Skeletal muscle satellite cell (primary cell): ENCODE measurements around the gene CMTM8.

Experiments
- H3K27me3 ChIP-seq: 2 replicates; pipeline ENCODE4 v1.7.0; 2013; ENCODE audit warnings: low read length; ENCODE audit not compliant: control insufficient read depth, insufficient read depth
- H3K36me3 ChIP-seq: 2 replicates; pipeline ENCODE4 v1.7.0; 2013; ENCODE audit warnings: mild to moderate bottlenecking, control low read depth, low read length; ENCODE audit not compliant: insufficient read depth
- H3K4me1 ChIP-seq: 2 replicates; pipeline ENCODE4 v1.7.0; 2013; ENCODE audit warnings: low read length; ENCODE audit not compliant: control insufficient read depth, insufficient read depth
- H3K4me2 ChIP-seq: 2 replicates; pipeline ENCODE4 v1.7.0; 2013; ENCODE audit warnings: mild to moderate bottlenecking, low read length
- H3K4me3 ChIP-seq: 2 replicates; pipeline ENCODE4 v1.7.0; 2013; ENCODE audit warnings: low read length
- H3K9ac ChIP-seq: 2 replicates; pipeline ENCODE4 v1.7.0; 2013; ENCODE audit warnings: mild to moderate bottlenecking, low read depth, low read length, moderate library complexity
- H3K9me3 ChIP-seq: replicated peaks from 2 replicates; pipeline ENCODE4 v1.7.0; 2013; ENCODE audit warnings: mild to moderate bottlenecking, control low read depth, low read length

The CMTM8 gene

GRCh38 chr3:32281570-32282106 lies 43.2 kb downstream of the CMTM8 start:
- H3K9me3 ChIP-seq = no peaks in the 10 kb centered on the region
- no peaks in the 10 kb centered on the region for H3K36me3 ChIP-seq
- H3K9ac ChIP-seq = no peak overlapping the region
- no peaks in the 10 kb centered on the region for H3K27me3 ChIP-seq
- no peak overlapping the region for H3K4me2 ChIP-seq
- no peaks in the 10 kb centered on the region for H3K4me1 ChIP-seq
- H3K4me3 ChIP-seq = no peak overlapping the region

GRCh38 chr3:32282578-32283154 lies 44.2 kb downstream of the CMTM8 start:
- Histone ChIP-seq H3K27me3 (no peaks in the 10 kb centered on the region), H3K9ac (no peak overlapping the region), H3K4me1 (no peaks in the 10 kb centered on the region), H3K36me3 (no peaks in the 10 kb centered on the region), H3K4me3 (no peak overlapping the region), H3K4me2 (no peak overlapping the region), H3K9me3 (no peaks in the 10 kb centered on the region)

- H3K4me3 ChIP-seq = no peak overlapping the region
- H3K9ac ChIP-seq = no peak overlapping the region
- H3K9me3 ChIP-seq = no peaks in the 10 kb centered on the region
- no peaks in the 10 kb centered on the region for H3K4me1 ChIP-seq
- no peaks in the 10 kb centered on the region for H3K36me3 ChIP-seq
- no peaks in the 10 kb centered on the region for H3K27me3 ChIP-seq
- H3K4me2 ChIP-seq = no peak overlapping the region
These were observed 44.8 kb downstream of the CMTM8 start for GRCh38 chr3:32283304-32283703.

- H3K4me2 ChIP-seq = no peak overlapping the region
- no peaks in the 10 kb centered on the region for H3K4me1 ChIP-seq
- no peak overlapping the region for H3K4me3 ChIP-seq
- H3K9me3 ChIP-seq = no peaks in the 10 kb centered on the region
- H3K36me3 ChIP-seq = no peaks in the 10 kb centered on the region
- no peak overlapping the region for H3K9ac ChIP-seq
- H3K27me3 ChIP-seq = no peaks in the 10 kb centered on the region
These were observed 46.1 kb downstream of the CMTM8 start for GRCh38 chr3:32284443-32285212.

GRCh38 chr3:32285891-32286290 lies 47.4 kb downstream of the CMTM8 start:
- H3K9ac ChIP-seq = no peak overlapping the region
- H3K4me3 ChIP-seq = no peak overlapping the region
- H3K27me3 ChIP-seq = no peaks in the 10 kb centered on the region
- no peak overlapping the region for H3K4me2 ChIP-seq
- no peaks in the 10 kb centered on the region for H3K36me3 ChIP-seq
- no peaks in the 10 kb centered on the region for H3K9me3 ChIP-seq
- no peaks in the 10 kb centered on the region for H3K4me1 ChIP-seq

- Histone ChIP-seq H3K4me3 (no peak overlapping the region), H3K36me3 (no peaks in the 10 kb centered on the region), H3K9me3 (no peaks in the 10 kb centered on the region), H3K4me2 (no peak overlapping the region), H3K4me1 (no peaks in the 10 kb centered on the region), H3K27me3 (no peaks in the 10 kb centered on the region), H3K9ac (no peak overlapping the region)
These were observed 50.3 kb downstream of the CMTM8 start for GRCh38 chr3:32288819-32289218.

- Histone ChIP-seq H3K4me2 (no peak overlapping the region), H3K36me3 (no peaks in the 10 kb centered on the region), H3K9ac (no peak overlapping the region), H3K4me3 (no peak overlapping the region), H3K4me1 (no peaks in the 10 kb centered on the region), H3K9me3 (no peaks in the 10 kb centered on the region), H3K27me3 (peaks cover 4% of the 10 kb centered on the region)
These were observed 52.1 kb downstream of the CMTM8 start for GRCh38 chr3:32290619-32291018.

- no peak overlapping the region for H3K4me3 ChIP-seq
- H3K4me1 ChIP-seq = no peaks in the 10 kb centered on the region
- H3K4me2 ChIP-seq = no peak overlapping the region
- no peaks in the 10 kb centered on the region for H3K36me3 ChIP-seq
- H3K9me3 ChIP-seq = no peaks in the 10 kb centered on the region
- H3K27me3 ChIP-seq = peaks cover 4% of the 10 kb centered on the region
- H3K9ac ChIP-seq = no peak overlapping the region
These were observed 53.8 kb downstream of the CMTM8 start for GRCh38 chr3:32292085-32292796.

- Histone ChIP-seq H3K9ac (no peak overlapping the region), H3K4me1 (no peaks in the 10 kb centered on the region), H3K27me3 (peaks cover 4% of the 10 kb centered on the region), H3K9me3 (no peaks in the 10 kb centered on the region), H3K36me3 (no peaks in the 10 kb centered on the region), H3K4me2 (no peak overlapping the region), H3K4me3 (no peak overlapping the region)
These were observed 55.4 kb downstream of the CMTM8 start for GRCh38 chr3:32293903-32294302.

- H3K9me3 ChIP-seq = no peaks in the 10 kb centered on the region
- no peak overlapping the region for H3K4me3 ChIP-seq
- H3K36me3 ChIP-seq = no peaks in the 10 kb centered on the region
- H3K4me2 ChIP-seq = no peak overlapping the region
- H3K4me1 ChIP-seq = no peaks in the 10 kb centered on the region
- H3K27me3 ChIP-seq = peaks cover 4% of the 10 kb centered on the region
- no peak overlapping the region for H3K9ac ChIP-seq
These were observed 58.0 kb downstream of the CMTM8 start for GRCh38 chr3:32296251-32297204.

- Histone ChIP-seq H3K9me3 (no peaks in the 10 kb centered on the region), H3K4me1 (no peaks in the 10 kb centered on the region), H3K4me2 (no peak overlapping the region), H3K27me3 (peaks cover 4% of the 10 kb centered on the region), H3K4me3 (no peak overlapping the region), H3K36me3 (no peaks in the 10 kb centered on the region), H3K9ac (no peak overlapping the region)
These were observed 58.9 kb downstream of the CMTM8 start for GRCh38 chr3:32297366-32297765.
